ENCODE data around the gene SLC35D2. TPM values are rescaled to one million over a fixed set of nuclear protein-coding genes. Genes with fewer than 3 reads are reported as not detected.

The SLC35D2 gene
- total RNA-seq, 1 experiment from 2014 or later, result 19.0 TPM

GRCh38 chr9:96418920-96419690 lies 35.6 kb upstream of the SLC35D2 start:
- WGBS (ENCODE audit: extremely low coverage, insufficient read length, low lambda C conversion rate), result no CpG with 5 or more reads among the region's 58 CpGs
- Mint-ChIP-seq H3K4me1 (peaks cover 34 to 40% of the 10 kb centered on the region in 2 experiments), H3K27me3 (ENCODE audit: low read depth) (no peaks in the 10 kb centered on the region), H3K36me3 (ENCODE audit: insufficient read depth in 1 of 3, low read depth in 3 of 3) (peaks cover 0 to 4% (median 0%) of the 10 kb centered on the region in 3 experiments; a peak in 1 of 7 replicates), H3K4me3 (peak overlapping the region; percentile 84 to 92), H3K9me3 (no peaks in the 10 kb centered on the region), H3K27ac (peak overlapping the region; percentile 85 to 97 (median 94); a peak in 5 of 7 replicates)
- H3K9ac ChIP-seq (ENCODE audit: extremely low read depth, insufficient read length, low read length), result peak overlapping the region; percentile 90
- H2AK5ac ChIP-seq (ENCODE audit: insufficient read length, low read length), result no peak overlapping the region
- H3K27me3 ChIP-seq (ENCODE audit: insufficient read depth, low read length), result no peaks in the 10 kb centered on the region
- DNase-seq, result peak; percentile 62
- H3K4ac ChIP-seq (ENCODE audit: low read depth, low read length), result no peak overlapping the region; the same call in 1 of the 2 replicates
- no peak overlapping the region for H4K5ac ChIP-seq (ENCODE audit: insufficient read length, low read depth, low read length)
- H2BK5ac ChIP-seq (ENCODE audit: insufficient read length, low read length), result no peak overlapping the region
- no peaks in the 10 kb centered on the region for H3K9me3 ChIP-seq (ENCODE audit: control insufficient read depth, low read depth, low read length)
- no peak overlapping the region for H2BK20ac ChIP-seq (ENCODE audit: low read depth, low read length, poor library complexity, severe bottlenecking)
- H4K20me1 ChIP-seq (ENCODE audit: control insufficient read depth, insufficient read depth, insufficient read length), result no peaks in the 10 kb centered on the region
- no peak overlapping the region for H2BK120ac ChIP-seq (ENCODE audit: low read depth, low read length, poor library complexity, severe bottlenecking)
- no peak overlapping the region for H3K56ac ChIP-seq (ENCODE audit: insufficient read length, low read depth, low read length)
- H2AFZ ChIP-seq (ENCODE audit: low read length), result no peak overlapping the region
- no peak overlapping the region for H2BK12ac ChIP-seq (ENCODE audit: insufficient read length, low read depth, low read length)
- no peak overlapping the region for H3K23ac ChIP-seq (ENCODE audit: insufficient read length, low read depth, low read length)
- H3K27ac ChIP-seq (ENCODE audit: insufficient read length, low read depth, low read length), result peak overlapping the region; percentile 44
- H3K18ac ChIP-seq (ENCODE audit: insufficient read length, low read depth, low read length), result peak overlapping the region; percentile 87
- H3T11ph ChIP-seq (ENCODE audit: low read length), result no peak overlapping the region
- H3K14ac ChIP-seq (ENCODE audit: insufficient read depth, low read length), result peak overlapping the region; percentile 95
- peaks cover 7% of the 10 kb centered on the region; the same call in 1 of the 2 replicates for H3K79me2 ChIP-seq (ENCODE audit: insufficient read depth, low read length)
- H3K4me1 ChIP-seq (ENCODE audit: insufficient read depth, low read length), result no peaks in the 10 kb centered on the region; the same call in 1 of the 2 replicates
- no peak overlapping the region for H2BK15ac ChIP-seq (ENCODE audit: low read depth, low read length)
- peaks cover 3% of the 10 kb centered on the region for H3K23me2 ChIP-seq (ENCODE audit: insufficient read length, low read depth, low read length, poor library complexity, severe bottlenecking)
- no peak overlapping the region for H4K91ac ChIP-seq (ENCODE audit: insufficient read length, low read depth, low read length)
- H3K79me1 ChIP-seq (ENCODE audit: insufficient read depth, low read depth, low read length, poor library complexity, severe bottlenecking), result no peaks in the 10 kb centered on the region
- H4K8ac ChIP-seq (replicated peaks; ENCODE audit: insufficient read length, low read depth, low read length), result no peak overlapping the region
- no peak for TF ChIP-seq CTCF (conservative IDR thresholded peaks at IDR 0.05)
- peak overlapping the region; percentile 52 for H3K4me2 ChIP-seq (ENCODE audit: insufficient read depth, insufficient read length, low read length)
